Measurements from ENCODE around the gene MIB1. TPM values are rescaled to one million over a fixed set of nuclear protein-coding genes. Genes with fewer than 3 reads are reported as not detected.

Gene MIB1
- total and polyA plus RNA-seq, 2 experiments from 2014 or later: 10.8 to 56.7 TPM

DNA sequence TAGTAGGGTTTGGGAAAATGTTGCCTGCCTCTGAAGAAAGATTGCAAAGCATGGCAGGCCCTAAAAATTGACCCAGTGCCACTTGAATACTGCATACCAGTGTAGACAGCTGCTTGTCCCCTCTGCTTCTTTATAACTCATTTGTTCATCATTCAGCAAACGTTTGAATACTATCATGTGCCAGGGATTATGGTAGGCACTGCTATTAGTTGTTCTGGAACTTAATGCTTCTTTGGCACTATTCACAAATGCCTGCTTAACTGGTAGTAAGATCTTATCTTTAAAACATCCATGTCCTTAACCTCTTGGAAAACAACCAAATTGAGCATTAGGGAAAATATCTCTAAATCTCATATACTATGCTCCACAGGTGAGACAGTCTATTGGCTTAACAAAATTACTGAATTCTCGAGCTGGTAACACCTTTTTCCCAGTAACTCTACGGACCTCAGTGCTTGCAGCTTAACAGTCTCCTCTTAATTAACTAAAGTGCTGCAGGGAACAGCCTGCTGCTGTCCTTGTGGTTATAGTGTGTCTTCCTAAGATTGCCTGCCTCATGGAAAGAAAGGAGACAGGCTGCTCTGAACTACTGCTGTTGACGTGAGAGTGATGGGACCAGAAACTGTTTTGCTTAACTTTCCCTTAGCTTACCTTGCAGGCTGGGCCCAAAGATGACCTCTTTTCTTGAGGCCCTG lies 93.2 kb downstream of the MIB1 start:
- Histone ChIP-seq H3K4me3 (no peak overlapping the region), H3K4me1 (ENCODE audit: insufficient read depth) (peaks cover 7% of the 10 kb centered on the region; the same call in 1 of the 2 replicates), H3K27ac (ENCODE audit: low read depth) (no peak overlapping the region), H3K79me2 (replicated peaks; ENCODE audit: insufficient read depth) (no peaks in the 10 kb centered on the region), H3K27me3 (ENCODE audit: insufficient read depth) (no peaks in the 10 kb centered on the region), H4K20me1 (replicated peaks; ENCODE audit: insufficient read depth) (no peaks in the 10 kb centered on the region; the same call in 1 of the 2 replicates), H3K36me3 (ENCODE audit: insufficient read depth) (no peaks in the 10 kb centered on the region), H3F3A (replicated peaks; ENCODE audit: low read depth) (no peaks in the 10 kb centered on the region), H3K4me2 (no peak overlapping the region), H3K9me2 (ENCODE audit: insufficient read depth) (no peaks in the 10 kb centered on the region), H2AFZ (no peak overlapping the region)
- ATAC-seq (no peak), DNase-seq (ENCODE audit: low spot score) (no peak)
- no peak overlapping the region for H3K4me3 Mint-ChIP-seq
- H3K27me3 Mint-ChIP-seq (ENCODE audit: insufficient read depth, low read depth, poor library complexity): no peaks in the 10 kb centered on the region
- TF ChIP-seq POLR2AphosphoS5 (IDR thresholded peaks at IDR 0.05; ENCODE audit: low read depth): no peak
- TF ChIP-seq, protein P1, sequence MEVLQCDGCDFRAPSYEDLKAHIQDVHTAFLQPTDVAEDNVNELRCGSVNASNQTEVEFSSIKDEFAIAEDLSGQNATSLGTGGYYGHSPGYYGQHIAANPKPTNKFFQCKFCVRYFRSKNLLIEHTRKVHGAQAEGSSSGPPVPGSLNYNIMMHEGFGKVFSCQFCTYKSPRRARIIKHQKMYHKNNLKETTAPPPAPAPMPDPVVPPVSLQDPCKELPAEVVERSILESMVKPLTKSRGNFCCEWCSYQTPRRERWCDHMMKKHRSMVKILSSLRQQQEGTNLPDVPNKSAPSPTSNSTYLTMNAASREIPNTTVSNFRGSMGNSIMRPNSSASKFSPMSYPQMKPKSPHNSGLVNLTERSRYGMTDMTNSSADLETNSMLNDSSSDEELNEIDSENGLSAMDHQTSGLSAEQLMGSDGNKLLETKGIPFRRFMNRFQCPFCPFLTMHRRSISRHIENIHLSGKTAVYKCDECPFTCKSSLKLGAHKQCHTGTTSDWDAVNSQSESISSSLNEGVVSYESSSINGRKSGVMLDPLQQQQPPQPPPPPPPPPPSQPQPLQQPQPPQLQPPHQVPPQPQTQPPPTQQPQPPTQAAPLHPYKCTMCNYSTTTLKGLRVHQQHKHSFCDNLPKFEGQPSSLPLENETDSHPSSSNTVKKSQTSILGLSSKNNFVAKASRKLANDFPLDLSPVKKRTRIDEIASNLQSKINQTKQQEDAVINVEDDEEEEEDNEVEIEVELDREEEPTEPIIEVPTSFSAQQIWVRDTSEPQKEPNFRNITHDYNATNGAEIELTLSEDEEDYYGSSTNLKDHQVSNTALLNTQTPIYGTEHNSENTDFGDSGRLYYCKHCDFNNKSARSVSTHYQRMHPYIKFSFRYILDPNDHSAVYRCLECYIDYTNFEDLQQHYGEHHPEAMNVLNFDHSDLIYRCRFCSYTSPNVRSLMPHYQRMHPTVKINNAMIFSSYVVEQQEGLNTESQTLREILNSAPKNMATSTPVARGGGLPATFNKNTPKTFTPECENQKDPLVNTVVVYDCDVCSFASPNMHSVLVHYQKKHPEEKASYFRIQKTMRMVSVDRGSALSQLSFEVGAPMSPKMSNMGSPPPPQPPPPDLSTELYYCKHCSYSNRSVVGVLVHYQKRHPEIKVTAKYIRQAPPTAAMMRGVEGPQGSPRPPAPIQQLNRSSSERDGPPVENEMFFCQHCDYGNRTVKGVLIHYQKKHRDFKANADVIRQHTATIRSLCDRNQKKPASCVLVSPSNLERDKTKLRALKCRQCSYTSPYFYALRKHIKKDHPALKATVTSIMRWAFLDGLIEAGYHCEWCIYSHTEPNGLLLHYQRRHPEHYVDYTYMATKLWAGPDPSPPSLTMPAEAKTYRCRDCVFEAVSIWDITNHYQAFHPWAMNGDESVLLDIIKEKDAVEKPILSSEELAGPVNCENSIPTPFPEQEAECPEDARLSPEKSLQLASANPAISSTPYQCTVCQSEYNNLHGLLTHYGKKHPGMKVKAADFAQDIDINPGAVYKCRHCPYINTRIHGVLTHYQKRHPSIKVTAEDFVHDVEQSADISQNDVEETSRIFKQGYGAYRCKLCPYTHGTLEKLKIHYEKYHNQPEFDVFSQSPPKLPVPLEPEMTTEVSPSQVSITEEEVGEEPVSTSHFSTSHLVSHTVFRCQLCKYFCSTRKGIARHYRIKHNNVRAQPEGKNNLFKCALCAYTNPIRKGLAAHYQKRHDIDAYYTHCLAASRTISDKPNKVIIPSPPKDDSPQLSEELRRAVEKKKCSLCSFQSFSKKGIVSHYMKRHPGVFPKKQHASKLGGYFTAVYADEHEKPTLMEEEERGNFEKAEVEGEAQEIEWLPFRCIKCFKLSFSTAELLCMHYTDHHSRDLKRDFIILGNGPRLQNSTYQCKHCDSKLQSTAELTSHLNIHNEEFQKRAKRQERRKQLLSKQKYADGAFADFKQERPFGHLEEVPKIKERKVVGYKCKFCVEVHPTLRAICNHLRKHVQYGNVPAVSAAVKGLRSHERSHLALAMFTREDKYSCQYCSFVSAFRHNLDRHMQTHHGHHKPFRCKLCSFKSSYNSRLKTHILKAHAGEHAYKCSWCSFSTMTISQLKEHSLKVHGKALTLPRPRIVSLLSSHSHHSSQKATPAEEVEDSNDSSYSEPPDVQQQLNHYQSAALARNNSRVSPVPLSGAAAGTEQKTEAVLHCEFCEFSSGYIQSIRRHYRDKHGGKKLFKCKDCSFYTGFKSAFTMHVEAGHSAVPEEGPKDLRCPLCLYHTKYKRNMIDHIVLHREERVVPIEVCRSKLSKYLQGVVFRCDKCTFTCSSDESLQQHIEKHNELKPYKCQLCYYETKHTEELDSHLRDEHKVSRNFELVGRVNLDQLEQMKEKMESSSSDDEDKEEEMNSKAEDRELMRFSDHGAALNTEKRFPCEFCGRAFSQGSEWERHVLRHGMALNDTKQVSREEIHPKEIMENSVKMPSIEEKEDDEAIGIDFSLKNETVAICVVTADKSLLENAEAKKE (CRISPR knock-in tag; IDR thresholded peaks at IDR 0.05): no peak
- TF ChIP-seq ZNF114 (CRISPR knock-in tag; IDR thresholded peaks at IDR 0.05): no peak
- no peak for TF ChIP-seq JUNB (IDR thresholded peaks at IDR 0.05; ENCODE audit: unreplicated experiment)
- TF ChIP-seq, protein P2, sequence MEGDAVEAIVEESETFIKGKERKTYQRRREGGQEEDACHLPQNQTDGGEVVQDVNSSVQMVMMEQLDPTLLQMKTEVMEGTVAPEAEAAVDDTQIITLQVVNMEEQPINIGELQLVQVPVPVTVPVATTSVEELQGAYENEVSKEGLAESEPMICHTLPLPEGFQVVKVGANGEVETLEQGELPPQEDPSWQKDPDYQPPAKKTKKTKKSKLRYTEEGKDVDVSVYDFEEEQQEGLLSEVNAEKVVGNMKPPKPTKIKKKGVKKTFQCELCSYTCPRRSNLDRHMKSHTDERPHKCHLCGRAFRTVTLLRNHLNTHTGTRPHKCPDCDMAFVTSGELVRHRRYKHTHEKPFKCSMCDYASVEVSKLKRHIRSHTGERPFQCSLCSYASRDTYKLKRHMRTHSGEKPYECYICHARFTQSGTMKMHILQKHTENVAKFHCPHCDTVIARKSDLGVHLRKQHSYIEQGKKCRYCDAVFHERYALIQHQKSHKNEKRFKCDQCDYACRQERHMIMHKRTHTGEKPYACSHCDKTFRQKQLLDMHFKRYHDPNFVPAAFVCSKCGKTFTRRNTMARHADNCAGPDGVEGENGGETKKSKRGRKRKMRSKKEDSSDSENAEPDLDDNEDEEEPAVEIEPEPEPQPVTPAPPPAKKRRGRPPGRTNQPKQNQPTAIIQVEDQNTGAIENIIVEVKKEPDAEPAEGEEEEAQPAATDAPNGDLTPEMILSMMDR (conservative IDR thresholded peaks at IDR 0.05; ENCODE audit: low read depth in 2 of 2): no peak
- no peak for TF ChIP-seq CREB1 (CRISPR knock-in tag; IDR thresholded peaks at IDR 0.05; ENCODE audit: low read depth)
- TF ChIP-seq NANOG (IDR thresholded peaks at IDR 0.05; ENCODE audit: borderline replicate concordance): no peak
- no peak for TF ChIP-seq ZNF331 (CRISPR knock-in tag; IDR thresholded peaks at IDR 0.05; ENCODE audit: low read depth)
- H3K9me3 Mint-ChIP-seq: no peaks in the 10 kb centered on the region
- H3K4me1 Mint-ChIP-seq: peaks cover 9% of the 10 kb centered on the region; the same call in 2 of the 3 replicates
- H3K27ac Mint-ChIP-seq: no peak overlapping the region
- no peaks in the 10 kb centered on the region for H3K36me3 Mint-ChIP-seq (ENCODE audit: low read depth)

Measured in GM23338 (cell line).